GM21367 (cell line): ENCODE results near the gene LITAFD.

Experiments used
- ATAC-seq: cut with Tn5 transposase; IDR thresholded peaks from one replicate; pipeline ENCODE4 v1.9.1; 2021; ENCODE audit not compliant: unreplicated experiment

The LITAFD gene

GRCh38 chr16:8919089-8919933 lies 37.2 kb downstream of the LITAFD start:
- ATAC-seq = no peak

GRCh38 chr16:8919934-8920462 lies 37.8 kb downstream of the LITAFD start:
- ATAC-seq = no peak

GRCh38 chr16:8920645-8921346 lies 38.6 kb downstream of the LITAFD start:
- no peak for ATAC-seq

- no peak for ATAC-seq
Measured at GRCh38 chr16:8921347-8921984, 39.3 kb downstream of the LITAFD start.

- no peak for ATAC-seq
Measured at GRCh38 chr16:8923199-8923598, 41.0 kb downstream of the LITAFD start.

- no peak for ATAC-seq
Measured at GRCh38 chr16:8924214-8924613, 42.1 kb downstream of the LITAFD start.

GRCh38 chr16:8925455-8925854 lies 43.3 kb downstream of the LITAFD start:
- no peak for ATAC-seq

GRCh38 chr16:8926827-8927226 lies 44.7 kb downstream of the LITAFD start:
- ATAC-seq = no peak

- ATAC-seq = no peak
Measured at GRCh38 chr16:8928467-8928957, 46.4 kb downstream of the LITAFD start.

GRCh38 chr16:8929086-8929748 lies 47.1 kb downstream of the LITAFD start:
- no peak for ATAC-seq

GRCh38 chr16:8931859-8932258 lies 49.7 kb downstream of the LITAFD start:
- ATAC-seq = no peak

GRCh38 chr16:8934601-8935000 lies 52.5 kb downstream of the LITAFD start:
- ATAC-seq = no peak
